Activated T-cell treated with anti-CD3 and anti-CD28 coated beads, Interleukin-2, amount 50 U/mL, for 4 hours (primary cell): Measurements from ENCODE around the gene ARHGAP27. TPM values are rescaled to one million over a fixed set of nuclear protein-coding genes. Genes with fewer than 3 reads are reported as not detected.
"Not testable (repeated sequence)": the region's sequence is repeated elsewhere in the genome, so short reads cannot be mapped to it uniquely, and the experiment has no call there.

Source experiments
- ATAC-seq, 2 donors: fragments of 200-7000 bp; cut with Tn5 transposase; one replicate each; pipeline ENCODE4 v1.10.0; 2021
- DNase-seq: peaks from one replicate; pipeline ENCODE4 v3.0.0-alpha.2; 2020
- H3K27me3 Mint-ChIP-seq: one replicate; pipeline ENCODE4 v1.8.0; 2021; ENCODE audit warnings: low read depth, mixed read lengths
- H3K36me3 Mint-ChIP-seq: one replicate; pipeline ENCODE4 v1.8.0; 2022; ENCODE audit warnings: mixed read lengths; ENCODE audit not compliant: insufficient read depth
- H3K4me1 Mint-ChIP-seq: one replicate; pipeline ENCODE4 v1.8.0; 2021; ENCODE audit warnings: low read depth, mixed read lengths
- H3K4me3 Mint-ChIP-seq: one replicate; pipeline ENCODE4 v1.8.0; 2021; ENCODE audit warnings: mild to moderate bottlenecking, moderate library complexity, mixed read lengths
- H3K9me3 Mint-ChIP-seq: one replicate; pipeline ENCODE4 v1.8.0; 2021; ENCODE audit warnings: mixed read lengths
- total RNA-seq, 3 donors: library from RNA; stranded (reverse); gene quantifications; one replicate each; pipeline ENCODE4 v1.2.1, GENCODE V29; 2021

ARHGAP27 gene
- total RNA-seq, 3 donors from 2014 or later = 39.8 to 46.0 (median 44.2) TPM

DNA sequence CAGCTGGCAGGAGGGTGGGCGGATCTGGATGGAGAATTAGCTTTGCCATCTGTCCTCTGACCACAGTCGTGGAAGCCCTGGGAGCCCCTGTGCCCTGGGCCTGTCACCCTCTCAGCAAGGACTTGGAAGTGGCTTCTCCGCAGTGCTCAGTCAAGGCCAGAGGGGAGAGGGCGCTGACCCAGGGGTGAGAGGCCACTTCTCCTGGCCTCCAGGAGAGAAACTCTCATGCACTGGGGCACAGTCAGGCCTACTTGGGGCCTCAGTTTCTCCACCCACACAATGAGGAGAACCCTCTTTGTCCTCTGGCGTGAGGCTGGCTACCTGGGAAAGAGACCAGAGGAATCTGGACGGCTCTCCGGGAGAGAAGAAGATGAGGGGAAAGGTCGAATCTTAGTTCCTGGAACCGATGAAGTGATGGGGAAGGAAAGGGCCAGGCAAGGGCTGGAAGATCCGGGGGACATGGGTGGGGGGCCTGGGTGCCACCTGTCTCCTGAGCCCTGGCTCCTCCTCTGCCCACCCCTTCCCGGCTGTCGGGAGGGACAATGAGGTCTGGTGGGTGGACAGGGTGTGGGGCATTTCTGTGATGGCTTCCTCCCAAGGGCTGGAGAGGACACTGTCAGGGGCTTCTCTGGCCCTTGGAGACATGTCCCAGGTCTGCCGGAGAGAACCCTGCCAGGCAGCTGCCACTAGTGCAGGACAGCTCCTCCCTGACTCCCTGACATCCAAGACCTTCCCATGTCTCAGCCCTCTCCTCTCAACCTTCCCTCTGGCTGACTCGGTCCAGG lies 9.0 kb upstream of the ARHGAP27 start:
- Mint-ChIP-seq H3K27me3 (no peaks in the 10 kb centered on the region), H3K4me1 (peaks cover 20% of the 10 kb centered on the region), H3K36me3 (peaks cover 15% of the 10 kb centered on the region), H3K4me3 (no peak overlapping the region), H3K9me3 (no peaks in the 10 kb centered on the region)
- DNase-seq (no peak), ATAC-seq (no peak)

DNA sequence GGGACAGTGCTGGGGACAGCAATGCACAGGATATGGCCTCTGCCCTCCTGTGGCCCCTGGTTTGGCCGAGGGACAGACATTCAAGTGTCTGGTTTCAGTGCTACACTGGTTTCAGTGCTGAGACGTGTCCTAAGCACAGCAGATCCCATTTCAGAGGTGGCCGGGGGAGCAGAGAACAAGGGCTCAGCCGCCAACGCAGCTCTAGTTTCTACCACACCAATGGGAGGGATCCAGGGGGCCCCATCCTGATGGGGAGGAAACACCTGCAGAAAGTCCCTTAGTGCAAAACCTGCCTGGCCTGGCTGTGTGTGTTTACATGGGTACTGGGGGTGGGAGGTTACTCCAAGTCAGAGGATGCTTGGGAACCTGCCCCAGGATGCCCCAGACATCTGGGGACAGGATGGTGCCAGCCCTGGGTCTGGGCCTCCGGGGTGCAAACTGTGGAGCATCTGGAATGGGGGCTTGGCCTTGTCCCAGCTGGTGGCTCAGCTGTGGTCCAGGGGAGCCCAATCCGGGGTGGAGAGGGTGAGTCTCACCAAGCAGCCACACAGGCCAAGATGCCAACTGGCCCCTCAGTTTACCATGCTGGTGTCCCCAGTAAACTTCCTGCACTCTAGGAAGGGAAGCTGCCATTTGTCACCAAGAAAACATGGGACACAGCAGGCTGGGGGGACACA lies 8.3 kb upstream of the ARHGAP27 start:
- H3K4me3 Mint-ChIP-seq, H3K9me3 Mint-ChIP-seq, H3K27me3 Mint-ChIP-seq, DNase-seq: not testable (repeated sequence)
- Mint-ChIP-seq H3K4me1 (peaks cover 15% of the 10 kb centered on the region), H3K36me3 (peaks cover 15% of the 10 kb centered on the region)
- peak; percentile 44 to 47 for ATAC-seq

DNA sequence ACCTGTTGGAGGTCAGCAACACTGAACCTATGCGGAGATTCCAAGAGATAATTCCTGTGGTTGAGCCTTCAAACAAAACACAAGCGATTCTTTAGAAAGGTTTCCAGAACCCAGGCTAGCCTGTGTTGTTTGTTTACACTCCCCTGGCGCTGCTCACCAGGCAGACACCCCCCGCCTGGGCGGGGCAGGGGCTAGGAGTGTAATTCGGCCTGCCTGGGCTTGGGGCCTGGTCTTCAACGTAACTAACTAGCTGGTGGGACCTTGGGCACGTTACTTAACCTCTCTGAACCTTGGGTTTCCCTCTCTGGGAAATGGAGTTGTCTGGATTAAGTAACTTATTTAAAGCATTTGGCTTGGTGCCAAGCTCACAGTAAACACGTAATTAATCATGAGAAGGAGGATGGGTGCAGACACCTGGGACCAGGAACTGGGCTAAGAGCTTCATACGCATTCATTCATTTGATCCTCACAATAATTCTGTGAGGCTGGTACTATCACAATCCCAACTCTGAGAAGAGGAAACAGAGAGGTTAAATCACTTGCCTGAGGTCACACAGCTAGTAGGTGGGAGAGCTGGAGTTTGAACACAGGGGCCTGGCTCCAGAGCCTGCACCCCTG lies 7.6 kb upstream of the ARHGAP27 start:
- Mint-ChIP-seq H3K4me1 (peaks cover 12% of the 10 kb centered on the region), H3K4me3 (no peak overlapping the region), H3K9me3 (no peaks in the 10 kb centered on the region), H3K27me3 (no peaks in the 10 kb centered on the region), H3K36me3 (peaks cover 13% of the 10 kb centered on the region)
- DNase-seq (no peak), ATAC-seq (no peak)

DNA sequence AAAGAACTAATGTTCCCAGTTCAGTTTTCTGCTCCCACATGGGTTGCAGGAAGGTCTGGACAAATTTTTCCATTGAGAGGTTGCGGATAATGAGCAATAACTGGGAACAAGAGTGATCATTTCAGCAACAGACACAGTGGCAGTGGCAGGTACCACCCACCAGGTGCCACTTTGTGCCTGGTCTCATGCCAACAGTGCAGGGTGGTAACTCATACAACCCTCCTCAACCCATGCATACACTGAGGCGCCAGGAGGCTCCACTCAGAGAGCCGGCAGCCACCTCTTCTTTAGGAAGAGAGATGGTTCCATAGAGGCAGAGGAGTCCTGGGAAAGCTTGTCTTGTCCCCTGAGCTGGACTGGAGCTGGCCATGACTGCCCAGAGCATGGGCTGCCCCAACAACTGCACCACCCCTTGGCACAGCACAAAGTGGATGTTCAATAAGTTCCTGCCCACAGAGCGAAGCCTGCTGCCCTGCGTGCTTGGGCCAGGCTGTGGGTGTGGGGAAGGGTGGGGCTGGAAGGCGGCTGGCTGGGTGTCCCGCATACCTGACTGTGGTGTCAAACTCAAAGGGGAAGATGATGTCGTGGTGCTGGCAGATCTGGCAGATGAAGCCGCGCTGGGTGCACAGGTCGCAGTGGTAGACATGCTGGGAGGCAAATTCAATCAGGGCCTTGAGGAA lies 6.4 kb upstream of the ARHGAP27 start:
- H3K36me3 Mint-ChIP-seq = peaks cover 8% of the 10 kb centered on the region
- H3K27me3 Mint-ChIP-seq = no peaks in the 10 kb centered on the region
- no peaks in the 10 kb centered on the region for H3K9me3 Mint-ChIP-seq
- no peak overlapping the region for H3K4me3 Mint-ChIP-seq
- DNase-seq = no peak
- H3K4me1 Mint-ChIP-seq = peaks cover 12% of the 10 kb centered on the region
- no peak for ATAC-seq

DNA sequence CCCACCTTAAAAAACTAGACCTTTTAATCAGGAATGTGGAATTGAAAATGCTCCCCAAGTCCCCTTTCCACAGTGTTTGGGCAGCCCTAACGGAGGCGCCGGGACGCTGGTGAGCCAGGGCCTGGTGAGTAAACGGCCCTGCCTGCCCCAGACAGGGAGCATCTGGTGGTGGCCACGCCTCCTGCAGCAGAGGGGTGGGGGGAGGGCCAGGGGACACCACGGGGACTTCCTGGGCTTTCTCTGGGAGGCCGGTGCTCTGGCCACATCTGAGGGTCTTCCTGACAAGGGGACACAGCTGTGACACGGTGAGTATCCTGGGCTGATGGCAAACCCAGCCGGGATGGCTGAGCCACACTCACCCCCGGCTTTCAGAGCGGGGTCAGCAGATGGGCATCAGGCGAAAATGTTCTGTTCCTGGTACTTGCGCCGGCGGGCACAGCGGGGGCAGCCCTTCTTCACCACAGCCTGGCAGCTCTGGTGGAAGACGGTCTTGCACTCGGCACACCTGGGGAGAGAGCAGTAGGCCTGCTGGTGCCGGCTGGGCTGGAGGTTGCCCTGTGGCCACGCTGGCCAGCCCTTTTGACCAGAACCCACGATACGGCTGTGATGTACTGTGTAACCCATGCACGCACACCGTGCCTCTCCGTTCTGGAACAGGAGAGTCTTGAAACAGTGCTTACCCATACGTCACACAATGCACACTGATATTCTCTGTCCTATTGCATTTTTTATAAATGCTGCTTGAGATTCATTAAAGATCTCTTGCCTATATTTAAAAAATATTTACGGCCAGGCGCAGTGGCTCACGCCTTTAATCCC lies 5.0 kb upstream of the ARHGAP27 start:
- Mint-ChIP-seq H3K4me1 (peaks cover 14% of the 10 kb centered on the region), H3K9me3 (no peaks in the 10 kb centered on the region), H3K4me3 (no peak overlapping the region), H3K36me3 (peaks cover 8% of the 10 kb centered on the region), H3K27me3 (no peaks in the 10 kb centered on the region)
- no peak for DNase-seq
- no peak for ATAC-seq

DNA sequence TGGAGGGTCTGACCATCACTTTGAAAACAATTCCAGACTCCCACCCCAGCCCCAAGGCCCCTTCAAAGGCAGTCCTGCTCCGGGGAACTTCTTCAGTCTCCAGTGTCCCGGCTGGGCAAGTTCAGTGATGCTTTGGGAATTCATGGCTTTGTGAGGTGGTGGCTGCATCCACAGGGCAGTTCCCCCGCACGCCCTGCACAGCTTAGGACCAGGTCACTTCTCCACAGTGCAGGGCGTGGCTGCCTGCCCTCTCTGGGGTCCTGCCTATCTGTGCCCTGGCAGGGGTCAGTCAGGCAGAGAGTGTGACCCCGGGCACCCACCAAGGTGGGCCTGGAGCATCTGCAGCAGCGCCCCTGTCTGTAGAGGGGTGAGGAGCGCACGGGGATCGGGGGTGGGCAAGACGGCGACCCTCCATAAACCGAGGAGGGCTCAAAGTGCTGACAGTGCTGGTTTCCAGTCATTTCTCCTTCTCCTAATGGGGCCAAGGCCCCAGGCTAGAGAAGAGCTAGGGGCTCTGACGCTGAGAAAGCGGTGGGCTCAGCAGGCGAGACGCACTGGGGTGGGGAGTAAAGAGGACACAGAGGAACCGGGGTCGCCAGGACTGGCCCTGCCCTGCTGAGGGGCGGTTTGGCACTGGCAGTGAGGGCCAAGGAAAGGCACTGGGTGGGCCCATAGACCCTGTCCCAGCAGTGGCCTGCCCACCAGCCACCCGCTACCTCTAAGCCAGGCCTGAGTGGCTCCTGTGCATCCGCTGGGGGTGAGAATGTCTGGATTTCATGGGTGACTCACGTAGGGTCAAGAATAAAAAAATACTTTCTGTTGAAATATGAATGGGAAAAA lies 4.2 kb upstream of the ARHGAP27 start:
- Mint-ChIP-seq H3K4me3 (no peak overlapping the region), H3K9me3 (no peaks in the 10 kb centered on the region), H3K27me3 (no peaks in the 10 kb centered on the region), H3K4me1 (peaks cover 14% of the 10 kb centered on the region), H3K36me3 (peaks cover 8% of the 10 kb centered on the region)
- no peak for ATAC-seq
- DNase-seq = no peak

DNA sequence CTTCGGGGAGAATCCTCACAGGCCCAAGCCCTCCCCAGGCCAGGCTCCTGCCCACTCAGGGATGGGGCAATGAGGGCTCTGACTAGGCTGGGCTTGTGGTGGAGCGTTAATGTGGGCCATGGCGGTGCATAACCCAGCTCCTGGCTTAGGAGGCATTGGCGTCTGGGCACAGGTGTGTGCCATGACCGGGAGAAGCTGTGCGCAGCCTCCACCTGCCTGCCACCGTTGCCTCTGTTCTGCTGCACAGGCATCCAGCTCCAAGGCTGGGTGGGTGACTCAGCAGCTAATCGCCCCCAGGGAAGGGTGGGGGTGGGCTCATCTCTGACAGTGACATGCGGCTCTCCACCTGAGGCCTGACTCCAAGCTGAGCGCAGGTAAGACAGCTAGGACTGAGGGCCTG lies 3.5 kb upstream of the ARHGAP27 start:
- Mint-ChIP-seq H3K9me3 (no peaks in the 10 kb centered on the region), H3K27me3 (no peaks in the 10 kb centered on the region), H3K4me1 (peaks cover 13% of the 10 kb centered on the region), H3K36me3 (peaks cover 8% of the 10 kb centered on the region), H3K4me3 (no peak overlapping the region)
- ATAC-seq (no peak), DNase-seq (no peak)

DNA sequence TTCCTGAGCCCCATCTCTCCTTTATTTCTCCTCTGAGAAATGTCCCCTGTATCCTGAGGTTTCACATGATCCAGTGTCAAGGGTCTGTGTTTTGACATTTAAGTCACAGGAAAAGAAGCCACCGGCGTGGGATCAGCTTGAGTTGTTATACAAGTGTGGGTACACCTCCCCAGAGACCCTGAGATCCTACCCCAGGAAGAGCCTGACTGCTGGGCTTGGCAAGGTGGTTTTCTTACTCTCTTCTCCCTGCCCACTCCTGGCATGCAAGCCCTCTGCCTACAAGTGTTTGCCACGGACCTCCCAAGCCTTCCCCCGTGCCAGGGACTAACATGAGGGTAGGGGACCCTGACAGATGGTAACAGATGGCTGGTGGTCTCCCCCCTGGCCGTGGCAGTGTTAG lies 2.8 kb upstream of the ARHGAP27 start:
- Mint-ChIP-seq H3K9me3 (no peaks in the 10 kb centered on the region), H3K4me1 (peaks cover 12% of the 10 kb centered on the region)

DNA sequence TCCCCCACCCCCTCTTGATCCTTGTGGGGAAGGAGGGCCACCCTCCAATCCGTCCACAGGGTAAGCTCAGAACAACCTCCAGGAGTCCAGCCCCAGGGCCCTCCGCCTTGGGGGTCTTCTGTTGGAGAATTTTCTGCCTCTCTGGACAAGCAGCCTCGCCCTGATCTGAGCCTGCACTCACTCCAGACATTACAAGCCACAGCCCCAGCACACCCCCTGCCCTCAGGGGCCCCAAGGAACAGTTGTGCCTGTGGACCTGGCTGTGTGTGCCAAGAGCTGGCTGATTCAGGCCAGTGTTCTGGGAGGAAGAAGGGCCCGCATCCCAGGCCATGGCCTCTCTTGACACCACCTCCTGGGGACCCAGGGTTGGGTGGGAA lies 477 bp upstream of the ARHGAP27 start:
- Mint-ChIP-seq H3K4me1 (peaks cover 20% of the 10 kb centered on the region), H3K36me3 (peaks cover 3% of the 10 kb centered on the region), H3K27me3 (no peaks in the 10 kb centered on the region), H3K4me3 (peak overlapping the region; percentile 65), H3K9me3 (no peaks in the 10 kb centered on the region)
- ATAC-seq (no peak), DNase-seq (no peak)

More for the DNA sequence above, 2.8 kb upstream of the ARHGAP27 start:
- Mint-ChIP-seq H3K36me3 (peaks cover 8% of the 10 kb centered on the region), H3K4me3 (peak overlapping the region; percentile 11), H3K27me3 (no peaks in the 10 kb centered on the region)
- ATAC-seq (no peak), DNase-seq (no peak)

DNA sequence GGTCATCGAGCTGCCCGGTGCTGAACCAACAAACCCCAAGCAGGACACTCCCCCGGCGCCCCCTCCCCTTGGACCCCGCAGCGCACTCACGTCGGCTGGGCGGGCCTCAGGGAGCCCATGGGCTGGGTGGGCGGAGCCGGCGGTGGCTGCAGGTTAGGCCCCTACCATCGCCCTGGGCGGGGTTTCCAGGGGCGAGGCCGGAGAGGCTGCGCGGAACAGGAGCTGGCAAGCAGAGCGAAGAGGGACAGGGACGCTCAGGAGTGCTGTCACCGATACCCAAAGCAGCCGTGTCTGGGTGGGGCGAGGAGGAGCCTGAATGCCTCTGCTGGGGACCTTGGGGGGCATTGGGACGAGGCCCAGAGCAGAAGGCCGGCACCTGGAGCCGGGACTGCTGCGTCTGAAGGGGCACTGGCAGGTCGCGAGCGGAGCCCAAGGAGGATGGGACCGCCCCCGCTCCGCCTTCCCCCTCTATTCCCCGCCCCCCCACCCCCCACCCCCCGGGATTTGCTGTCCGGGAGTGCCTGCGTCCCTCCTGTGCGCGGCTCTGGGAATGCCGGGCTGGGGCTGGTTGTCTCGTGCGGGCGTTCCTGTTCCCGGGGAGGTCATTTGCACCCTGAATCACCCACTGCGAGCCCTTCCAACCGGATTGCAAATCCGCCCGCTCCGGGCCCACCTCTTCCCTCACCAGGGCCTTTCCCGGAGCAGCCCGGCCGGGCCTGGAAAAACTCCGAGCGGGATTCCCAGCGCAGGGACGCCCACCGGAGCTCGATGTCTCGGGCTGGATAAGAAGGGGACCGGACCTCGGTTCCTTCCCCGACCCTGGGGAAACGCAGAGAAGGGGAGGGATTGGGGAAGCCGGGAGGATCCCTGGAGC lies 902 bp downstream of the ARHGAP27 start:
- H3K27me3 Mint-ChIP-seq = no peaks in the 10 kb centered on the region

DNA sequence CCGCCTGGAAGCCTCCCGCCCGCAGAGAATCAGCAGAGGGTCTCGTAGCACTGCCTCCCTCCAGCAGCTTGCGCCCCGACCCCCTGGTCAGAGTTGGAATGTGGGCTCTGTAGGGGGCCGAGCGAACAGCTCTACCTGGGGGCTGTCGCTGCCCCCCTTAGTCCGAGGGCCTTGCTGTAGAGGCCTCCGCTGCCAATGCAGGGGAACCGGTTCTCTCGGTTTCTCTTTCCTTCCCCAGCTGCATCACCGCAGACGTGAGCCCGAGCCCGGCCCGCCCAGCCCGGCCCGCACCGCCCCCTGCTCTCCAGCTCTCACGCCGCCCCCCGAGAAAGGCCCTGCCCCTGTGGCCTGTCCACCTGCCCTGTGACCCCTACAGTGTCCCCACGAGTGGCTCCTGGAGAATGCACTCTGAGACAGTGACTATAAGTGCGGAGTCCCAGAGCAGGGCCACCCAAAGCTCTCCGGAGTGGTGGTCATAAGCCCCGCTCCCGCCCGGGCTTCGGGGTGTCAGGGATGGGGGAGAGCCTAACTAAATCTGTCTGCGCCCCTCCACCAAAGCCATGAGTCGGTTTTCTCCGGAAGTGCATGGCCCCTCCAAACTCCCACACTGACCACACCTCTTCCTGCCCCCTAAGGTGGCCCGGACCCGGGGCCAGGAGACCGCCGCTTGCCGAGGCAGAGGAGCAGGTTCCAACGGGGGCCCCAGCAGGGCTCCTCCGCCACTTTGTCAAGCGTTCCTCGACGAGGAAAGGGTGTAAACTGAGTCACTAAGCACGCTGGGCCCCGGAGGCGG lies 1.7 kb downstream of the ARHGAP27 start:
- Mint-ChIP-seq H3K36me3 (no peaks in the 10 kb centered on the region), H3K4me3 (peak overlapping the region; percentile 76), H3K9me3 (no peaks in the 10 kb centered on the region), H3K4me1 (peaks cover 23% of the 10 kb centered on the region), H3K27me3 (no peaks in the 10 kb centered on the region)
- peak; percentile 39 to 47 for ATAC-seq
- no peak for DNase-seq

More for the DNA sequence above, 902 bp downstream of the ARHGAP27 start:
- Mint-ChIP-seq H3K36me3 (no peaks in the 10 kb centered on the region), H3K9me3 (no peaks in the 10 kb centered on the region), H3K4me1 (peaks cover 23% of the 10 kb centered on the region), H3K4me3 (peak overlapping the region; percentile 76)
- DNase-seq (peak; percentile 54), ATAC-seq (peak; percentile 71 to 74)
